Progenitor cell of endocrine pancreas (in vitro differentiated cells): ENCODE measurements around the gene DEAF1. TPM values are rescaled to one million over a fixed set of nuclear protein-coding genes. Genes with fewer than 3 reads are reported as not detected.

Source experiments
- DNase-seq: peaks from one replicate; pipeline ENCODE4 v3.0.0; 2021; ENCODE audit warnings: low spot score; ENCODE audit not compliant: unreplicated experiment
- H3K27ac Mint-ChIP-seq: 2 replicates; pipeline ENCODE4 v1.8.0; 2021; ENCODE audit warnings: mild to moderate bottlenecking, moderate library complexity, mixed read lengths
- H3K27me3 Mint-ChIP-seq: 2 replicates; pipeline ENCODE4 v1.8.0; 2021; ENCODE audit warnings: mixed read lengths
- H3K36me3 Mint-ChIP-seq: 2 replicates; pipeline ENCODE4 v1.8.0; 2022; ENCODE audit warnings: mixed read lengths; ENCODE audit not compliant: insufficient read depth
- H3K4me1 Mint-ChIP-seq: 2 replicates; pipeline ENCODE4 v1.8.0; 2021; ENCODE audit warnings: low read depth, mixed read lengths
- H3K4me3 Mint-ChIP-seq: 2 replicates; pipeline ENCODE4 v1.8.0; 2021; ENCODE audit warnings: low read depth, mild to moderate bottlenecking, moderate library complexity, mixed read lengths
- H3K9me3 Mint-ChIP-seq: 2 replicates; pipeline ENCODE4 v1.8.0; 2021; ENCODE audit warnings: low read depth, mixed read lengths
- total RNA-seq: library from RNA; stranded (reverse); gene quantifications from 2 replicates; pipeline ENCODE4 v1.2.1, GENCODE V29; 2021
- TF ChIP-seq, protein P1 (sequence below): fragments of 200-600 bp; sonication (generic); IDR thresholded peaks from one replicate; pipeline ENCODE4 v1.5.0; 2021; ENCODE audit warnings: antibody characterized with exemption, mild to moderate bottlenecking; ENCODE audit not compliant: unreplicated experiment

Gene DEAF1
- total RNA-seq, 1 donor from 2014 or later = 49.2 TPM

DNA sequence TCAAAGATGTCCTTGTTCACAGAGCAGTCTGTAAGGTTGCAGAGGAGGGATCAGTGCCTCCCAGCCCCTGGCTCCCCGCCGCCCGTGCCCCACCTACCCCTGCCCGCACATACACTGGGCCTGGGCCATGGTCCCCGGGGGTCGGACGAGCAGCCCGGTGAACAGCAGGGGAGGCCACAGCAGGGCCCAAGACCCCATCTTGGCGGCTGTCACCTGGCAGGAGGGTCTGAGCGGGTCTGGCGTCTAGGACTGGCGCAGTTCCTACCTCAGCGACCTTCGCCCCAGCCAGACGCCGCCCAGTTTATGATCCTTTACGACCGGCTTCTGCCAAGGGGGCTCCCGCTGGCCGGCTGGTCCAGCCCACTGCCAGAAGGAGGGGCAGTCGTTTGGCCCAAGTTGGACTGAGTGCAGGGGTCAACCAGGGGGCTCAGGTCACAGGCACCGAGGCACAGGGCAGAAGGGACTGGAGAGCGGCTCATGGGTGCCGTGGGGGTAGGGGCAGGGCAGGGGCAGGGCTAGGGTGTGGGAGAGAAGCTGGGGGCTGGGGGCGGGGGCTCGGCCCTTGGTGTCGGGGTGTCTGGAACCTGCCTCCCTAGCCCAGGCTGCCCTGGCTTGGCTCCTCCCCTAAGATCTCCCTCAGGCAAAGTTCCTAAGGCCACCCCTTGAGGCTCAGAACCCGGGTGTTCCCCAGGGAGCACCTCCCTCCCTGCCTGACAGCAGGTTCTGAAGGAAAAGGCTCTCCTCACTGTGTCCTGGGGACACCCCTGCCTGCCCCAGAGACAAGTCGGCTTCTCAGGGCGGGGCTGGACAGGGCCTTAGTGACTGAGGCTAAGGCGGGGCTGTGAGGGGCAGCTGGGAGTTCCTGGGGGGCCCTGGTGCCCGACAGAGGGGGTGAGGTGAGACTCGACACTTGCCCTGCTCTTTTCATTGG, 70.1 kb downstream of the DEAF1 start, which contains the start of gene CDHR5:
Gene CDHR5 (minus strand): TSS at position 251 of the 931 bp plus-strand sequence. CDS start 53 bp downstream, at position 198.
- no peak for DNase-seq
- Mint-ChIP-seq H3K9me3 (no peaks in the 10 kb centered on the region), H3K4me3 (no peak within 1 kb of the TSS), H3K27me3 (peaks cover 23% of the 10 kb centered on the region), H3K27ac (no peak within 1 kb of the TSS), H3K36me3 (peaks cover 9% of the 10 kb centered on the region), H3K4me1 (no peaks in the 10 kb centered on the region)
- TF ChIP-seq, protein P1, sequence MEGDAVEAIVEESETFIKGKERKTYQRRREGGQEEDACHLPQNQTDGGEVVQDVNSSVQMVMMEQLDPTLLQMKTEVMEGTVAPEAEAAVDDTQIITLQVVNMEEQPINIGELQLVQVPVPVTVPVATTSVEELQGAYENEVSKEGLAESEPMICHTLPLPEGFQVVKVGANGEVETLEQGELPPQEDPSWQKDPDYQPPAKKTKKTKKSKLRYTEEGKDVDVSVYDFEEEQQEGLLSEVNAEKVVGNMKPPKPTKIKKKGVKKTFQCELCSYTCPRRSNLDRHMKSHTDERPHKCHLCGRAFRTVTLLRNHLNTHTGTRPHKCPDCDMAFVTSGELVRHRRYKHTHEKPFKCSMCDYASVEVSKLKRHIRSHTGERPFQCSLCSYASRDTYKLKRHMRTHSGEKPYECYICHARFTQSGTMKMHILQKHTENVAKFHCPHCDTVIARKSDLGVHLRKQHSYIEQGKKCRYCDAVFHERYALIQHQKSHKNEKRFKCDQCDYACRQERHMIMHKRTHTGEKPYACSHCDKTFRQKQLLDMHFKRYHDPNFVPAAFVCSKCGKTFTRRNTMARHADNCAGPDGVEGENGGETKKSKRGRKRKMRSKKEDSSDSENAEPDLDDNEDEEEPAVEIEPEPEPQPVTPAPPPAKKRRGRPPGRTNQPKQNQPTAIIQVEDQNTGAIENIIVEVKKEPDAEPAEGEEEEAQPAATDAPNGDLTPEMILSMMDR = no peak

DNA sequence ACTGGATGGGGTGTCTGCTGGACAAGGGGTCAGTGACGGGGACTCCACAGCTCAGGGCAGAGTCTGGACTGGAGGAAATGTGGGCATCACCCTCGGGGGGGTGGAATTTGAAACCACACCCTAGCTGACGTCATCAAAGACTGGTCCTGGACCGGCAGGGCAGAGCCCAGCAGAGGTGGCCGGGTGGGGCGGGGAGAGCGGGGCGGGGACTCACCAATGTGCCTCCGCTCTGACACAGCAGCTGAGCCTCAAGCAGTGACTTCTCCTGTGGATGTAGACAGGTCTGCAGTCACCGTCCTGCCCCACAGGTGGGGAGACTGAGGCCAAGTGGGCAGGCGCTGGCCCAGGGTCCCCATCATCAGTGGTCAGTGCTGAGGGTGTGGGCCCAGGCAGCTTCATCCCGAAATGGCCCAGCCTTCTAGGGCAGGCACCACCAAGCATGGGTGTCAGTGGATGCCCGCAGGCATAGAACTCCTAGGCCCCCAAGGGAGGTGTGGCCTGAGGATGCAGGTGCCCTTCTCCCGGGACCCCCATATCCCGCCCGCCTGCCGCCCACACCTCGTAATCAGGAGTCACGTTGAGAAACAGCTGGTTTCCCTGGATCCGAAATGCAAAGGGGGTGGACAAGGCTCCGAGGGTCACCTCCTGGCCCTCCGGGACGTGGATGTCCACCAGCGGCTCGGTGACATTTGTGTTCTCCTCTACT, 70.9 kb downstream of the DEAF1 start:
- Mint-ChIP-seq H3K4me3 (no peak overlapping the region), H3K27me3 (peaks cover 17% of the 10 kb centered on the region), H3K4me1 (no peaks in the 10 kb centered on the region), H3K36me3 (peaks cover 6% of the 10 kb centered on the region), H3K27ac (no peak overlapping the region), H3K9me3 (no peaks in the 10 kb centered on the region)
- TF ChIP-seq, protein P1 = no peak
- DNase-seq = no peak

DNA sequence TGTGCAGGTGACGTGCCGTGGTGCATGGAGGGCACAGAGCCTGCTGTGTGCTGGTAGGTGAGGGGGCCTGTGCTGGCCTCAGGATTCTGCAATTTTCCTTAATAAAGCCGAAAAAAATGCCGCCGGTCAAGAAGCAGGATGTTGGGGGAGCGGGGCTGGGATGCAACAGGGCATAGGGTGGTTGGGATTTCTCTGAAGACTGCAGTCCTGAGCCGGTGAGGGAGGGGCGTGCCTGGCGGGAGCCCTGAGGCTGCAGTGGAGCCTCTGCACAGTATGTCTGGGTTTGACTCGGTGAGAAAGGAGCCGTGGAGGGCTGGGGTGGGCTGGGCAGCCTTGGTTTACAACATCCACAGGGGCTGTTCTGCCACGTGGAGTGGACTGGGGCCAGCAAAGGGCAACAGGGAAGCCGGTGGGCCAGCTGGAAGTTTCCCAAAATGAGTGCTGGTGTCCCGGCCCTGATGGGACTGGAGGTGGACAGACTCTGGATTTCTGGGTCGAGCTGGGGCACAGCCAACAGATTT, 71.6 kb downstream of the DEAF1 start:
- H3K4me1 Mint-ChIP-seq = no peaks in the 10 kb centered on the region
- TF ChIP-seq, protein P1 = no peak
- no peaks in the 10 kb centered on the region for H3K9me3 Mint-ChIP-seq
- no peak overlapping the region for H3K27ac Mint-ChIP-seq
- peaks cover 10% of the 10 kb centered on the region for H3K27me3 Mint-ChIP-seq
- no peak for DNase-seq
- no peak overlapping the region for H3K4me3 Mint-ChIP-seq
- peaks cover 4% of the 10 kb centered on the region for H3K36me3 Mint-ChIP-seq

DNA sequence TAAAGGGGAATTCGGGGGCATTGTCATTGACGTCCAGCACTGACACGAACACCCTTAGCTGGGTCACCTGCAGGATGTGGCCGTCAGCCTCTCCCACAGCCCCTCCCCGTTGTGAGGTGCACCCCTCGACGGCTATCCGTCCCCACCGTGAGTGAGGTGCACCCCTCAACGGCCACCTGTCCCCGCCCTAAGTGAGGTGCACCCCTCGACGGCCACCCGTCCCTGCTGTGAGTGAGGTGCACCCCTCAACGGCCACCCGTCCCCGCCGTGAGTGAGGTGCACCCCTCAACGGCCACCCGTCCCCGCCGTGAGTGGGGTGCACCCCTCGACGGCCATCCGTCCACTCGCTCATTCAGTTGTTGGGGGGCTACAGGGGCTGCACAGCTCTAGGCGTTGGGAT, 73.2 kb downstream of the DEAF1 start:
- no peaks in the 10 kb centered on the region for H3K9me3 Mint-ChIP-seq
- no peaks in the 10 kb centered on the region for H3K4me1 Mint-ChIP-seq
- H3K4me3 Mint-ChIP-seq = no peak overlapping the region
- no peaks in the 10 kb centered on the region for H3K27me3 Mint-ChIP-seq
- no peaks in the 10 kb centered on the region for H3K36me3 Mint-ChIP-seq
- H3K27ac Mint-ChIP-seq = no peak overlapping the region
- no peak for DNase-seq
- TF ChIP-seq, protein P1 = no peak
